Mesendoderm (in vitro differentiated cells): ENCODE data around the gene TBC1D1.
A peak's percentile ranks its signal among the peaks of the same experiment; 100 is the strongest.

Source experiments
- DNase-seq: peaks from one replicate; pipeline ENCODE4 v3.0.0; 2013
- H2AK5ac ChIP-seq: 2 replicates; pipeline ENCODE4 v1.6.1; 2013; ENCODE audit warnings: low read length, inconsistent platforms
- H2BK120ac ChIP-seq: 2 replicates; pipeline ENCODE4 v1.6.1; 2013; ENCODE audit warnings: low read depth, mild to moderate bottlenecking, low read length, moderate library complexity, mixed read lengths
- H2BK15ac ChIP-seq: replicated peaks from 2 replicates; pipeline ENCODE4 v1.6.1; 2013; ENCODE audit warnings: low read depth, mild to moderate bottlenecking, moderate library complexity
- H2BK5ac ChIP-seq: 2 replicates; pipeline ENCODE4 v1.6.1; 2013; ENCODE audit warnings: low read length, inconsistent platforms
- H3K18ac ChIP-seq: 2 replicates; pipeline ENCODE4 v1.6.1; 2013; ENCODE audit warnings: mild to moderate bottlenecking, low read length, mixed read lengths
- H3K23ac ChIP-seq: one replicate; pipeline ENCODE4 v1.6.1; 2013; ENCODE audit warnings: low read length
- H3K27ac ChIP-seq: 2 replicates; pipeline ENCODE4 v1.5.1; 2013; ENCODE audit warnings: low read depth, mild to moderate bottlenecking, inconsistent platforms, low read length, moderate library complexity
- H3K27me3 ChIP-seq: 2 replicates; pipeline ENCODE4 v1.6.1; 2013; ENCODE audit warnings: low read length, control low read depth, mild to moderate bottlenecking, inconsistent platforms; ENCODE audit not compliant: insufficient read depth, poor library complexity
- H3K36me3 ChIP-seq: 2 replicates; pipeline ENCODE4 v1.6.1; 2013; ENCODE audit warnings: low read length, inconsistent platforms; ENCODE audit not compliant: control insufficient read depth, insufficient read depth
- H3K4ac ChIP-seq: one replicate; pipeline ENCODE4 v1.6.1; 2013; ENCODE audit warnings: low read depth, mild to moderate bottlenecking, low read length, moderate library complexity
- H3K4me1 ChIP-seq: 2 replicates; pipeline ENCODE4 v1.6.1; 2013; ENCODE audit warnings: low read depth, low read length, inconsistent platforms; ENCODE audit not compliant: control insufficient read depth
- H3K4me2 ChIP-seq: 2 replicates; pipeline ENCODE4 v1.6.1; 2013; ENCODE audit warnings: low read length
- H3K4me3 ChIP-seq: 2 replicates; pipeline ENCODE4 v1.5.1; 2013; ENCODE audit warnings: mild to moderate bottlenecking, low read length
- H3K56ac ChIP-seq: one replicate; pipeline ENCODE4 v1.6.1; 2013; ENCODE audit warnings: low read length
- H3K79me1 ChIP-seq: 2 replicates; pipeline ENCODE4 v1.6.1; 2013; ENCODE audit warnings: low read length, inconsistent platforms
- H3K79me2 ChIP-seq: 2 replicates; pipeline ENCODE4 v1.6.1; 2013; ENCODE audit warnings: mild to moderate bottlenecking, low read length; ENCODE audit not compliant: control insufficient read depth, insufficient read depth
- H3K9ac ChIP-seq: 2 replicates; pipeline ENCODE4 v1.6.1; 2013; ENCODE audit warnings: low read length, inconsistent platforms
- H4K5ac ChIP-seq: one replicate; pipeline ENCODE4 v1.6.1; 2013; ENCODE audit warnings: low read length
- H4K8ac ChIP-seq: one replicate; pipeline ENCODE4 v1.6.1; 2013; ENCODE audit warnings: low read depth, mild to moderate bottlenecking, control low read depth, low read length, moderate library complexity
- WGBS: extraction: QIAGEN DNeasy Blood & Tissue Kit; methylation state at CpG from one replicate; pipeline ENCODE4 v1.1.7; 2013; ENCODE audit warnings: low lambda C conversion rate, missing lambda C conversion rate; ENCODE audit not compliant: insufficient coverage; ENCODE audit errors: extremely low coverage; 5-methylcytosine and 5-hydroxymethylcytosine counted together

Gene TBC1D1

GRCh38 chr4:37999965-38000364 is 109.1 kb downstream of the TBC1D1 start:
- Histone ChIP-seq H3K9ac (no peak overlapping the region), H2BK5ac (no peak overlapping the region), H3K18ac (no peak overlapping the region), H3K27me3 (no peaks in the 10 kb centered on the region), H2BK15ac (no peak overlapping the region), H2BK120ac (no peak overlapping the region), H3K4me1 (peaks cover 29% of the 10 kb centered on the region), H4K5ac (no peak overlapping the region), H3K36me3 (no peaks in the 10 kb centered on the region), H3K23ac (no peak overlapping the region), H3K4me2 (no peak overlapping the region), H2AK5ac (no peak overlapping the region), H3K4ac (no peak overlapping the region), H4K8ac (no peak overlapping the region), H3K79me2 (peaks cover 50% of the 10 kb centered on the region), H3K27ac (no peak overlapping the region), H3K56ac (no peak overlapping the region), H3K4me3 (no peak overlapping the region), H3K79me1 (peaks cover 26% of the 10 kb centered on the region)
- no CpG with 5 or more reads among the region's 3 CpGs for WGBS
- no peak for DNase-seq

GRCh38 chr4:38001927-38002326 is 111.0 kb downstream of the TBC1D1 start:
- Histone ChIP-seq H3K23ac (no peak overlapping the region), H3K27me3 (no peaks in the 10 kb centered on the region), H3K4ac (no peak overlapping the region), H3K9ac (no peak overlapping the region), H3K79me1 (peaks cover 24% of the 10 kb centered on the region), H2BK15ac (no peak overlapping the region), H3K27ac (no peak overlapping the region), H4K8ac (no peak overlapping the region), H2BK120ac (no peak overlapping the region), H3K4me3 (no peak overlapping the region), H3K56ac (no peak overlapping the region), H3K36me3 (no peaks in the 10 kb centered on the region), H2AK5ac (no peak overlapping the region), H2BK5ac (no peak overlapping the region), H3K18ac (no peak overlapping the region), H3K4me2 (no peak overlapping the region), H3K79me2 (peaks cover 45% of the 10 kb centered on the region), H3K4me1 (peaks cover 28% of the 10 kb centered on the region), H4K5ac (no peak overlapping the region)
- peak; percentile 96 for DNase-seq
- WGBS, result no CpG with 5 or more reads among the region's 3 CpGs

DNA sequence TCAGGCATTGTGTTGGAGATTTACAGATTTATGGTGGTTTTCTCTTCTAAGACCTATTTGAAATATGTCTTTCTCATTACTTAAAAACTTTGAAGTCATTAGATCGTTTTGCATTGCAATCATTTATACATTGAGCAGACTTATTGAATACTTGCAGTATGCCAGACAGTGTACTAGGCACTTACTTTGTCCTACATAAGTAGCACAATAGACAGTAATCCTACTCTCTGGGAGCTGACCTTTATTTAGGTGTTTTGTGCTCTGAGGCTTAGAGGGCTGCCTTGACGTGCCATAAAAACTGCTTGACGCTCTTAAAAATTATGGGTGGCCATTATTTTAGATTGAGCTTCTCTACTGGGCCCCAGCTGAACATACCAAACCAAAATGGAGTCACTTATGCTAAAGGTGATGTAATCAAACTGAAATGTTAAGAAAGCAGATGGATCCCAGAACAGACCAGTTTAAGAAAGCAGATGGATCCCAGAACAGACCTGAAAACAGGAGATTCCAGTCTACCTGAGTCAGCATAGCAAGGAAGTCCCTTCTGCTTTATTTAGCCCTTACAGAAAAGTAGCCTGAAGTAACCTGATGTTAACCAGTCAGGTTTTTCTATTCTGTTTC is 111.7 kb downstream of the TBC1D1 start:
- H3K4ac ChIP-seq, result no peak overlapping the region
- peaks cover 25% of the 10 kb centered on the region for H3K79me1 ChIP-seq
- peaks cover 29% of the 10 kb centered on the region for H3K4me1 ChIP-seq
- peak overlapping the region; percentile 92 for H2BK5ac ChIP-seq
- peak overlapping the region; percentile 65 for H2AK5ac ChIP-seq
- H3K36me3 ChIP-seq, result no peaks in the 10 kb centered on the region
- peak overlapping the region; percentile 62 for H3K18ac ChIP-seq
- peak overlapping the region; percentile 38 for H3K23ac ChIP-seq
- H3K79me2 ChIP-seq, result peaks cover 47% of the 10 kb centered on the region
- H3K27me3 ChIP-seq, result no peaks in the 10 kb centered on the region
- peak; percentile 94 for DNase-seq
- no CpG with 5 or more reads among the region's 3 CpGs for WGBS
- peak overlapping the region; percentile 79 for H3K27ac ChIP-seq
- peak overlapping the region; percentile 75 for H3K56ac ChIP-seq
- no peak overlapping the region for H4K8ac ChIP-seq
- no peak overlapping the region for H3K4me3 ChIP-seq
- H2BK120ac ChIP-seq, result no peak overlapping the region
- no peak overlapping the region for H2BK15ac ChIP-seq
- H3K9ac ChIP-seq, result no peak overlapping the region
- H3K4me2 ChIP-seq, result no peak overlapping the region
- peak overlapping the region; percentile 75 for H4K5ac ChIP-seq

DNA sequence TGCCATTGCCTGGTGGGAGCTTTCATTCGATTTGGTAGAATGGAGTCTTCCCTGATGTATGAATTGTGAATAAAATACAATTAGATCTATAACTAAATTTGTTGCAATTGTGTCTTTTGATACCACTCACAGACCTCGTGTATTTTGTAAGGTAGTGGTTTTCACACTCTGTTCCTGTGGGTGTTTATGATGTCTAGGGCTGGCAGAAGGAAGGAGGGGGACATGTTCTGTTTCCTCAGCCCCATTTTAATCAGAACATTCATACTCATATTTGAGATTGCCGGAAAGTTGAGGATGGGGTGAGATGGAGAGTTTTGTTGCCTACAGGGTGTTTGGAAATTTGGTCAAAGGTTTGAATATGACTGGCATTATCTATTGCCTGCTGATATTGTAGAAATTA is 112.2 kb downstream of the TBC1D1 start:
- Histone ChIP-seq H3K4ac (no peak overlapping the region), H2BK15ac (no peak overlapping the region), H3K79me1 (peaks cover 24% of the 10 kb centered on the region), H3K23ac (no peak overlapping the region), H4K5ac (no peak overlapping the region), H2BK120ac (no peak overlapping the region), H2AK5ac (peak overlapping the region; percentile 23), H3K18ac (no peak overlapping the region), H3K4me2 (no peak overlapping the region), H2BK5ac (peak overlapping the region; percentile 17), H3K56ac (peak overlapping the region; percentile 63), H3K27ac (peak overlapping the region; percentile 64), H4K8ac (no peak overlapping the region), H3K4me1 (peaks cover 28% of the 10 kb centered on the region), H3K79me2 (peaks cover 42% of the 10 kb centered on the region), H3K4me3 (no peak overlapping the region), H3K9ac (no peak overlapping the region), H3K36me3 (no peaks in the 10 kb centered on the region), H3K27me3 (no peaks in the 10 kb centered on the region)
- DNase-seq, result no peak
- no CpG with 5 or more reads among the region's 3 CpGs for WGBS

DNA sequence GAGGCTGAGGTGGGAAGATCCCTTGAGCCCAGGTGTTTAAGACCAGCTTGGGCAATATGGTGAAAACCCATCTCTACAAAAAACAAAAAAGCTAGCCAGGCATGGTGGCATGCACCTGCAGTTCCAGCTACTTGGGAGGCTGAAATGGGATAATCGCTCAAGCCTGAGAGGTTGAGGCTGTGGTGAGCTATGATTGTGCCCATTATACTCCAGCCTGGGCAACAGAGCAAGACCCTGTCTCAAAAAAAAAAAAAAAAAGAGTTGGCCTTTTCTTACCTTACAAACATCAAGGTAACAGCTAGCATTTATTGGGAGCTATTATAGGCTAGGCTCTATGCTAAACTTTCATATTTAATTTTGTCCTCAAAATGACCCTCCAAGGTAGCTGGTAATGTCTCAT is 112.7 kb downstream of the TBC1D1 start:
- Histone ChIP-seq H3K23ac (no peak overlapping the region), H3K27ac (no peak overlapping the region), H3K79me1 (peaks cover 22% of the 10 kb centered on the region), H3K4me2 (no peak overlapping the region), H2BK15ac (no peak overlapping the region), H2BK120ac (no peak overlapping the region), H3K56ac (no peak overlapping the region), H2BK5ac (no peak overlapping the region), H3K36me3 (no peaks in the 10 kb centered on the region), H4K8ac (no peak overlapping the region), H4K5ac (no peak overlapping the region), H3K79me2 (peaks cover 40% of the 10 kb centered on the region), H3K4ac (no peak overlapping the region), H2AK5ac (no peak overlapping the region), H3K9ac (no peak overlapping the region), H3K4me3 (no peak overlapping the region), H3K27me3 (no peaks in the 10 kb centered on the region), H3K4me1 (peaks cover 32% of the 10 kb centered on the region), H3K18ac (no peak overlapping the region)
- WGBS, result no CpG with 5 or more reads among the region's 1 CpG
- DNase-seq, result no peak

DNA sequence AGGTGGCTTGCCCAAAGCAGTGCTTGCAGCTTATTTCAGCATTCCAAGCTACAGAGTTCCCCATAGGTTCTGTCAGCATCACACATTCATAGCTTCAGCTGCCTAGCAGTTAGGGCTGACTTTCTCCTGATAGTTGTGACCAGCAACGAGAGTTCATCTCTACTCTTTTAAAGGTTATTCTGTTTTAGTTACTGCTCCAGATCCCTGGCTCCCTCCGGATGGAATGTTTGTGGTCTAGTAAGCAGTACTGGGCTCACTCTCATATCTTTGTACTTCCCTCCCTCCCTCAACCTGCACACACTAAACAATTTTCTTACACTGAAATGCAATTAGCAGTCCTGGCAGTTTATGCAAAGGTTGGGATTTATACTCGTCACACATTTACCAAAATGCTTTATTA is 113.2 kb downstream of the TBC1D1 start:
- Histone ChIP-seq H3K56ac (no peak overlapping the region), H3K4me1 (peaks cover 32% of the 10 kb centered on the region), H2AK5ac (no peak overlapping the region), H3K18ac (no peak overlapping the region), H3K4me2 (no peak overlapping the region), H3K4ac (no peak overlapping the region), H3K27ac (no peak overlapping the region), H4K5ac (no peak overlapping the region), H2BK15ac (no peak overlapping the region), H3K79me1 (peaks cover 22% of the 10 kb centered on the region), H4K8ac (no peak overlapping the region), H3K27me3 (no peaks in the 10 kb centered on the region), H3K79me2 (peaks cover 40% of the 10 kb centered on the region), H3K4me3 (no peak overlapping the region), H2BK120ac (no peak overlapping the region), H3K23ac (no peak overlapping the region), H2BK5ac (no peak overlapping the region), H3K9ac (no peak overlapping the region), H3K36me3 (no peaks in the 10 kb centered on the region)
- DNase-seq, result peak; percentile 57
- WGBS, result no CpG with 5 or more reads among the region's 3 CpGs
